Measurements from ENCODE around the gene AIF1L. TPM values are rescaled to one million over a fixed set of nuclear protein-coding genes. Genes with fewer than 3 reads are reported as not detected.

The AIF1L gene
- total and polyA plus RNA-seq, 2 of the 13 experiments (the other 11 are each of a cell fraction or from before 2014, with no cell fraction given) = 12.4 to 36.5 TPM

- no peak for TF ChIP-seq PHF20 (CRISPR knock-in tag; IDR thresholded peaks at IDR 0.05)
- no peak for TF ChIP-seq KLF16 (CRISPR knock-in tag; IDR thresholded peaks at IDR 0.05)
- TF ChIP-seq TOPORS (CRISPR knock-in tag; IDR thresholded peaks at IDR 0.05) = no peak
- TF ChIP-seq KMT2B (CRISPR knock-in tag; IDR thresholded peaks at IDR 0.05) = no peak
- TF ChIP-seq, protein P1, sequence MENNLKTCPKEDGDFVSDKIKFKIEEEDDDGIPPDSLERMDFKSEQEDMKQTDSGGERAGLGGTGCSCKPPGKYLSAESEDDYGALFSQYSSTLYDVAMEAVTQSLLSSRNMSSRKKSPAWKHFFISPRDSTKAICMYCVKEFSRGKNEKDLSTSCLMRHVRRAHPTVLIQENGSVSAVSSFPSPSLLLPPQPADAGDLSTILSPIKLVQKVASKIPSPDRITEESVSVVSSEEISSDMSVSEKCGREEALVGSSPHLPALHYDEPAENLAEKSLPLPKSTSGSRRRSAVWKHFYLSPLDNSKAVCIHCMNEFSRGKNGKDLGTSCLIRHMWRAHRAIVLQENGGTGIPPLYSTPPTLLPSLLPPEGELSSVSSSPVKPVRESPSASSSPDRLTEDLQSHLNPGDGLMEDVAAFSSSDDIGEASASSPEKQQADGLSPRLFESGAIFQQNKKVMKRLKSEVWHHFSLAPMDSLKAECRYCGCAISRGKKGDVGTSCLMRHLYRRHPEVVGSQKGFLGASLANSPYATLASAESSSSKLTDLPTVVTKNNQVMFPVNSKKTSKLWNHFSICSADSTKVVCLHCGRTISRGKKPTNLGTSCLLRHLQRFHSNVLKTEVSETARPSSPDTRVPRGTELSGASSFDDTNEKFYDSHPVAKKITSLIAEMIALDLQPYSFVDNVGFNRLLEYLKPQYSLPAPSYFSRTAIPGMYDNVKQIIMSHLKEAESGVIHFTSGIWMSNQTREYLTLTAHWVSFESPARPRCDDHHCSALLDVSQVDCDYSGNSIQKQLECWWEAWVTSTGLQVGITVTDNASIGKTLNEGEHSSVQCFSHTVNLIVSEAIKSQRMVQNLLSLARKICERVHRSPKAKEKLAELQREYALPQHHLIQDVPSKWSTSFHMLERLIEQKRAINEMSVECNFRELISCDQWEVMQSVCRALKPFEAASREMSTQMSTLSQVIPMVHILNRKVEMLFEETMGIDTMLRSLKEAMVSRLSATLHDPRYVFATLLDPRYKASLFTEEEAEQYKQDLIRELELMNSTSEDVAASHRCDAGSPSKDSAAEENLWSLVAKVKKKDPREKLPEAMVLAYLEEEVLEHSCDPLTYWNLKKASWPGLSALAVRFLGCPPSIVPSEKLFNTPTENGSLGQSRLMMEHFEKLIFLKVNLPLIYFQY (CRISPR knock-in tag; IDR thresholded peaks at IDR 0.05; ENCODE audit: borderline replicate concordance) = no peak
- no peak for TF ChIP-seq UBTF (CRISPR knock-in tag; IDR thresholded peaks at IDR 0.05)
- no peak for TF ChIP-seq REL (CRISPR knock-in tag; conservative IDR thresholded peaks at IDR 0.05)
Observed at GRCh38 chr9:131094015-131094414, 2.3 kb upstream of the AIF1L start (continued).
